Body of pancreas (tissue), 4 donors: Measurements from ENCODE around the gene CD6.

Experiments used
- CTCF ChIP-seq, 7 experiments: fragments of 450-650 bp in 4 of 7; fragments of 200-600 bp in 3 of 7; sonication (generic) in 3 of 7; IDR thresholded peaks; one replicate each; pipeline ENCODE4 v1.5.1; 2016 to 2019; ENCODE audit warnings: antibody characterized with exemption in 7 of 7
- POLR2A ChIP-seq, 3 donors: fragments of 450-650 bp; IDR thresholded peaks; one replicate each; pipeline ENCODE4 v1.6.1; 2016; ENCODE audit warnings: antibody characterized with exemption in 3 of 3, mild to moderate bottlenecking in 2 of 3

GRCh38 chr11:60996381-60997138 is 25.1 kb downstream of the CD6 start:
- TF ChIP-seq CTCF (IDR thresholded peaks at IDR 0.05) (no peak), POLR2A (IDR thresholded peaks at IDR 0.05) (peak in 1 of 3 donors; percentile 5)
